ENCODE data around the gene CCNA2.

The CCNA2 gene

DNA sequence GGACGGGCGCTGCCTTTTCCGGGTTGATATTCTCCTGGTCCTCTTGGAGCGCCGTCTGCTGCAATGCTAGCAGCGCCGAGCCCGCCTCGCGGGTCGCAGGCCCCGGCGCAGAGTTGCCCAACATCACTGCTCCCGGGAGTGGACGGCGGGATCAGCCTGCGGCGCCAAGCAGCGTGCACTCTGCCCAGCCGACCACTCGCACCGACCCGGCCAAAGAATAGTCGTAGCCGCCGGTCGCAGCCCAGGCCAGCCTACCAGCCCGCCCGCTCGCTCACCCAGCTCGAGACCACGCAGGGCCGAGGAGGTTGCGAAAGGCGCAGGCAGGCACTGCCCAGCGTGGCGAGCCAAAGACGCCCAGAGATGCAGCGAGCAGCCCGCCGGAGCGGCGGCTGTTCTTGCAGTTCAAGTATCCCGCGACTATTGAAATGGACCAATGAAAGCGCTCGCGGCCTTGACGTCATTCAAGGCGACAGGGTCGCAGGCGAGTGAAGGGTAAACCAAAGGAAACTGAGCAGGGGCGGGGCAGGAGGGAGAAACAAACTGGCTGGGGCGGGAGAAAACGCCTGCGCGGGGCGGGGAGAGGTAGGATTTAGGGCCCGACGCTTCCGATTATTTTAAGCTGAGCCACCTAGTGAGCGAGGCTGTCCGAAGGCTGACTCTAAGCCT, at the start of gene CCNA2:
TSS of gene CCNA2 (minus strand) at position 379 of the 666 bp plus-strand sequence. CDS start at position 124, 255 bp downstream.
- peak; percentile 99 for DNase-seq

DNA sequence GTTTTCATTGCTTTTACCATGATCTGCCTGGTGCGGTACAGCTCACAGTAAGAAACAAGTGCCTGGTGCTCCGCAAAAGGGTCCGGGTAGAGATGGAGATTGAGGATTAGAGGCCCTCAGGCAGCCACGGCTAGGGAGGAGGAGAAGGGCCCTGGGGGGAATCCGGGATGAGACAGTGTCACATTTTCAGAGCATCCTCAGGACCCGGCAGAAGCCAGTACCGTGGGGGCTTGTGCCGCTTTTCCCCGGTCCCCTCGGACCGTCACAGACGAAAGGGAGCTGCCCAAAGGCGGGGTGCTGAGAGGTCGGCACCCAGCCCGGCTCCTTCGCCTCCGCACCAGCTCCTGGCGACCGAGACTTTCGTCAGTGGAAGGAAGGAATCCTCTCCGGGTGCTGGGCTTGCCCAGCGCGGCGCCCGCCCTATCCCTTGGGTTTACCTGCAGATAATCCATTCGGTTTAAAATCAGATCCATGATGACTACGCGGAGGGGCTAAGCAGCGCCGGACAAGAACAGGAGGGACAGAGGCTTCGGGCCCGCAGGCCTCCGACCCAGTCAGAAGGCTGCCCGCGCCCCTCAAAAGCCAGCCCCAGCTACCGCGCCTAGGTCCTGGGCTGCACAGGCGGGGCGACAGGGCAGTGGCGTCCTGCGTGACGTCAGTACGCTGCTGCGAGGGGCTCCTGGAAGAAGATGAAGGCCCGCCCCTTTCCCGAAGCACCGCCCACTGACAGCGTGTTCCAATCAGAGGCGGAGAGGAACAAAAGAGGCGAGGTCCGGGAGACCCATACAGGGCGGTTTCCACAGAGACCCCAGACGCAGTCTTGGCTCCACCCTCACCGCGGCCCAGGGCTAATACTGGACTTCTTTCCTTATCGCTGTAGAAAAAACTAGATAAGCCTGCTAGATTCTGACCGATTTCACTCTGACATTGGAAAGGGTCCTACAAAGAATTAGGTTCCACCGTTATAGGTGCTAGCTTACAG, 46.4 kb upstream of the CCNA2 start, which contains the start of gene BBS7:
TSS of gene BBS7 (minus strand) at position 634 of the 982 bp plus-strand sequence. CDS start at position 473, 161 bp downstream.
- peak; percentile 98 for DNase-seq

DNA sequence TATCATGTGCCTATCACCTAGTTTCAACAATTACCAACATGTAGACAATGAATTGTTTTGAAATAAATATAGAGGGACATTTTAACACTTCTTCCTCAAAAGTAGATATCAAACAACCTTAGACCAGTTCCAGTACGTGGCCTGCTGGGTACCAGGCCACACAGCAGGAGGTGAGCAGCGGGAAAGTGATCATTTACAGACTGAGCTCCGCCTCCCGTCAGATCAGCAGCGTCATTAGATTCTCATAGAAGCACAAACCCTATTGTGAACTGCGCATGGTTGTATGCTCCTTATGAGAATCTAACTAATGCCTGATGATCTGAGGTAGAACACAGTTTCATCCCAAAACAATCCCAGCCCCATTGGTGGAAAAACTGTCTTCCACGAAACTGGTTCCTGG, 40.1 kb upstream of the CCNA2 start:
- DNase-seq, result peak; percentile 9

DNA sequence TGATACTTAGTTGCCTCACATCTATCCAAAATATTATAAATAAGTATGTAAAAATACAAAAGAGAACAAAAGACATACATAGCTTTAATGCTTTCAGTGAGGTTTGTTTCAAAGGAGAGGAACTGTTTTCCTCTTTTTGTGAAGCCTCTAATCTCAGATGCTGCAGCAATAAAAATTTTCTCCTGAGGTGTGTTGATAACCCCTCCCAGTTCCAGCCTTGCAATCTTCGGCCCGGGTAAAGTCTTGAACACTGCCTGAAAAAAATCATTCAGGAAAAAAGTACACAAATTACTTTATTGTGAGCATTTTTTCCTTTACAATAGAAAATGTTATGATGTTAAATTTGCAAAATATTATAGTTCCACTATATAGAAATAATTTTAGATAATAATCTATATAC, 37.7 kb upstream of the CCNA2 start:
- no peak for DNase-seq

DNA sequence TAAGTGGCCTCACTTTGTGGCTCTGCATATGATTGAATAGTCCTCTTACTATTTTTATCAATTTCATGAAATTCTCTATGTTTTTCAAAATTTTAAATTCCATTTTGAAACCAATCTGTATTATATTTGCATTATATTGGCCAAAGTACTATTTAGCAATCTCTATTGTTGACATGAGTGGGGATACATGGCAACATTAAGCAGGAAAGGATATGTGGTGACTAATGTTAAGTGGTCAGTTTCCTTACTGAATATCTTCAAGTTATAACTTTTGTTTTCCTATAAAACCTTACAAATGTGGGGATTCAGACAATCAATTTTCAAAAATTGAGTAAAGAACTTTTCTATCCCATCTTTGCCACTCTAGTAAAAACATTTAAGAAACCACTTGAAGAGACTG, 36.4 kb upstream of the CCNA2 start:
- DNase-seq, result no peak

DNA sequence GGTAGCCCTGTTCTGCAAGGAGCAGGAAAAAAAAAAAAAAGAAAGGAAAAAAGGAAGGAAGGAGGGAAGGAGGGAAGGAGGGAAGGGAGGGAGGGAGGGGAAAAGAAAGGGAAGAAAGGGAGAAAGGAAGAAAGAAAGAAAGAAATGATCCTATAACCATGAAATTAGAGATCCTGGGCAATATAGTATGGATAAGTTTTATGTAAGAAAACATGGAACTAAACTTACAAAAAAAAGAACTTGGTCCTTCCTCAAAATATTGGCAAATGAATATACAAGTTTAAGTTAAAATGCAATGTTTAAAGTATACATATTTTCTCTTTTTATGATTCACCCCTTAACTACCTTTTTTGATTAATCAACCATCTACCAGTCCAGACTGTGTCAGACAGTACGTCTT, 27.7 kb upstream of the CCNA2 start:
- no peak for DNase-seq

GRCh38 chr4:121846662-121847061, 23.0 kb upstream of the CCNA2 start:
- no peak for DNase-seq

GRCh38 chr4:121842862-121843261, 19.2 kb upstream of the CCNA2 start:
- DNase-seq, result no peak

DNA sequence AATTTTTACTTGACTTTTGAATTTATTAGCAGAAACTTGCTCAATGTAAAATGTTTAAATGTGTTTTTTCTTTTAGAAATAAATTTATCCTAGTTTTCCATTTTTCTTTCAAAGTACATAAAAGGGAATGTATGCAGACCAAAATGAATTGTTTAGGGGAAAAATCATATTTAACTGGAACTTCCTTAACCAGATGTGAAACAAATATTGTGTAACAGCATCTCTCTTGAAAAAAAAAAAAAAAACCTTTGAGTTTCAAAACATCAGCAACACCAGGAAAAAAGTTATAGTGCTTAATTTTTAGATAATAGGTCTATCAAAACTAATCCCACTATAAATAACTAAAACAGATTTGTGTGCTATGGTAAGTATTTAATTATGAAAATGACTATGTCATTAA, 14.5 kb upstream of the CCNA2 start:
- no peak for DNase-seq

GRCh38 chr4:121829511-121829910, 5.8 kb upstream of the CCNA2 start:
- DNase-seq, result no peak

DNA sequence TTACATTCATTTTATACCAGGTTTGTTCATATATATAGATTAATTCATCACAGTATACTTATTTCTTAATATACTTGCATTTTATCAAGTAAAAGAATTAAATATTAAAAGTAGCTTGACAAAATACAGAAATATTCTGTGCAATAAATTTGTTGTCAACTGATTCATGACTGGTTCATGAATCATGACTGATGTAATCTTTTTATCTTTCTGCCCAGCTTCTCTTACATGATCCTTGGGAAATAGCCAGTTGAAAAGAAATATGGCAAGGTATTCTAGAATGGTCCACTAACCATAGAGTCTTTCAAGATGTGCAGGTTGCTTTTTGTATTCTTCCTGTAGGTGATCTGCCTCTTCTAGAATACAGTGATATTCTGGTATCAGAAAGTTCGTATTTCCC, 4.2 kb upstream of the CCNA2 start:
- no peak for DNase-seq

DNA sequence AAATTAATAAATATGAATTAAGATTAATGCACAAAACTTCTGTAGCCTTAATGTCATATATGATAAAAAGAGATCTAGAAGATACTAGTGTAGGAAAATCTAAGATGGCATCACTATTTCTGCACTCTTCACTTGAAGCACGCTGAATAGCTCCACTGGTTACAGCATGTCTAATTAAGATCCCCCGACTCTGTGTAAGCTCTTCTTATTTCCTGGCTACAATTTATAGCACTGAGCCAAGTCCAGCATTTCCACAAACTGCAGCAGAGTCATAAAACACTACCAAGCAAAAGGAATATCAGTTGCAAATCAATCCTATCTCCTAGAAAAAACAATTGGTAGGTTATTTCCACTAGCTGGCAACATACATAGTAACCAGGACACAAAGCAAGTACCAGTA, 1.3 kb upstream of the CCNA2 start:
- peak; percentile 52 for DNase-seq

DNA sequence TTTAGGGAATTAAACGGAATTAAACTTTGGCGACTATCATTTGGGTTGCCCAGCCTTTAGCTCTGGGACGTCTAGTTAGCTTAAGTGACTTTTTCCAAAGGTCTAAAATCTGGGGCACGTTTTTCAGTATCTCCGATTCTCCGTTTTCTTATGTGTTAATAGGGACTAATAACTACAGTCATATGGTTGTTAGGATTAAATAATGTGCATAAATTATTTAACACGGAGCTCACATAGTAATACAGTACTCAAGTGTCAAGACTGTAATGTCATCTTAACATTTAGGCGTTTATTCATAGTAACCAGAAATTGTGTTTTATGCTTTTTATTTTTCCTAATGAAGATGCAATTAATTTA, 466 bp upstream of the CCNA2 start:
- DNase-seq, result no peak

DNA sequence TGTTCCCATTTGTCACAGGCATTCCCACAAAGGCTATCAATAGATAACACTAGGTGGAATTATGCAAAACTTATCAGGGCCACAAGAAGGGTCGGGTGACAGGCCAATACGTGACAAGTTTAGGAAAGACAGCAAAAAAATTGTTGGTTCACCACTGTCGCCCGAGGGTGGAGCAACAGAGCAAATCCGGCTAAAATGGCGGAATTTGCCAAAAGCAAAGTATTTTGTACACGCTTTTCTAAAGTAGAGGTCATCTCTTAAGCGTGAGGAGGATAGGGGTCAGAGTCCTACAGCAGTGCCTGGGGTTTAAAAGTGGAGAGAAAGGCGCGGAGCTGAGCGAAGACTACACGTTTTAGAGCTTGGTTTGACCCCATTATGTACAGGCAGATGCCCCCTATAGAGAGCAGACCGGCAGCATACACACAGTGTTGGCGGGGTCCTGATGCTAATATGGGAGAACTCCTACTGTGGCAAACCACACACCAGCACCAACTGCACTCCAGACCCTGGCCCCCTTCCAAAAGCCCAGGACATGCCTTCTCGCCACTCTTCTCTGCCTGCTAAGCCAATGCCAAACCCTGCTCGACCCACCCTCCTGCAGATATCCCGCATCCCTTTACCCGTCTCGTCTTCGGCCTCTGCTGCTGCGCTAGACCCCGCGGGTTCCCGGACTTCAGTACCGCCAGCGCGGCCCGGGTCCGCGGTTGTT, 733 bp downstream of the CCNA2 start:
- peak; percentile 51 for DNase-seq

DNA sequence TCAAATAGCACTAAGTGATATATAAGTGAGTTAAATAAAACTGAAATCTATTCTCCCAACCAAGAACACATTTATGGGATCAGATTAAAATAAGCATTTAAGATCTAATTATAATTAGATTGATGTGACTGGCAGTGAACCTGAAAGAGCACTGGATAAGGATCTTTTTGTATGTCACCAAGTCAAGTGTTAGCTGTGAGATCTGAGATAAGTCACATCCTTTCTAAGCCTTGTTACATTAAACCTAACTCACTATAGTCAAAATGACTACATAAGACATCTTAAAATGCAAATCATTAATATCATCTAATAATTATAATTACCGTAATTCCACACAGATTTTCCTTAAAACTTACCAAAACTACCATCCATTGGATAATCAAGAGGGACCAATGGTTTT, 1.6 kb downstream of the CCNA2 start:
- no peak for DNase-seq

DNA sequence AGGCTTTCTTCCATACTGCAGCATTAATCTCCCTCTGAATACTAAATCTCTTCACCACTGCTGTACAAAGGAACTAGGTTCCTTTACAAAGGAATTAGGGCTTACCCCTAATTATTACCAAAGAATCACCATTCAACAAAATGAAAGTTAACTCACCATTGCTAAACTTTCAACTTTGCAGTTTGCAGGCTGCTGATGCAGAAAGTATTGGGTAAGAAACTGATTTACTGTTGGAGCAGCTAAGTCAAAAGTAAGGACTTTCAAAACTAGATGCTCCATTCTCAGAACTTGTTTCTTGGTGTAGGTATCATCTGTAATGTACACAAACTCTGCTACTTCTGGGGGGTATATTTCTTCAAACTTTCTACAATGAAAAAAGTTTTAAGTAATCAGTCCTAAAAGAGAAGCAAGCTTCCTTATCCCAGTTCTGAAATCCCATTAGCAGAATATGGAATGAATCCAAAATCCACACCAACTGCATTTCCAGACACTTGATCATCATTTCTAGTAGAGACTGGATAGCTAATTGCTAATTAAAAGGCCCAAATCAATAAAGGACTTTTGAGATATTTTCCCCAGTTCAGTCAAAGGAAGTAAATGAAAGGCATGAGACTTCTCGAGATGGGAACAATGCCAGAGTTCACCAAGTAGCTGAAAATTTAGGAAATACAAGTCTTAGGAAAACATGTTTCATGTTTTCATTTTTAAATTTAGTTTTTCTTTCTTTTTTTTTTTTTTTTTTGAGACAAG, 4.3 kb downstream of the CCNA2 start:
- no peak for DNase-seq

DNA sequence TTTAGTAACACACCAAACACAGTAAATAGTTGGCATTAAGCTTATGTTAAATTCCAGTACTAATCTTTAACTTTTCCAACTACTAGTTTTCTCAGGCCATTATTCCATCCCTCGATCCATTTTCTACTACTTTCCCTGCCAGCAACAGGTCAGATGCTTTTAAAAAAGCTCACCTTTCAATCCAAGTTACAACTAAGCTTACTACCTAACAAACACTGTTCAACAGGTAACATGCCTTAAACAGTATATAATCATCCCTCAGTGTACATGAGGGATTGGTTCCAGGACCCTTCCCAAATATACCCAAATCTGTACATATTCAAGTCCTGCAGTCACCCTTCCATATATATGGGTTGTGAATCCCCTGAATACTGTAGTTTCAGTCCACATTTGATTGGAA, 5.5 kb downstream of the CCNA2 start:
- no peak for DNase-seq

DNA sequence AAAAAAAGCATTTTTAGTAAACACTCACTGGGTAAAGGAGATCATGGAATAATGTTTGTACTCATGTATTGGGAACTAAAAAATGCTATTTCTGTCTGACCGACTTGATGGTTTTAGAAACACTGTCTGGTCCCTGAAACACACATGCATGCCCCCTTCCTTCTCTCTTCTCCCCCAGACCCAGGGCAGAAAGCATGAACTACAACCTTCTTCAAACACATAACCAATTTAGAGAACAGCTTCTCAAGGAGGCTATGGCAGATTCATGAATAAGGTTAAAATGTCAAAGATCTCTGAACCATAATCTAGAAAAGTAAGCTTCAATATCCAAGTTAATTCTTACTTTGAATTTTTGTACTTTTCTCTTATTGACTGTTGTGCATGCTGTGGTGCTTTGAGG, 6.0 kb downstream of the CCNA2 start:
- no peak for DNase-seq

- DNase-seq, result no peak
Observed at GRCh38 chr4:121817006-121817405, 6.7 kb downstream of the CCNA2 start.

GRCh38 chr4:121814756-121815155, 8.9 kb downstream of the CCNA2 start:
- no peak for DNase-seq

DNA sequence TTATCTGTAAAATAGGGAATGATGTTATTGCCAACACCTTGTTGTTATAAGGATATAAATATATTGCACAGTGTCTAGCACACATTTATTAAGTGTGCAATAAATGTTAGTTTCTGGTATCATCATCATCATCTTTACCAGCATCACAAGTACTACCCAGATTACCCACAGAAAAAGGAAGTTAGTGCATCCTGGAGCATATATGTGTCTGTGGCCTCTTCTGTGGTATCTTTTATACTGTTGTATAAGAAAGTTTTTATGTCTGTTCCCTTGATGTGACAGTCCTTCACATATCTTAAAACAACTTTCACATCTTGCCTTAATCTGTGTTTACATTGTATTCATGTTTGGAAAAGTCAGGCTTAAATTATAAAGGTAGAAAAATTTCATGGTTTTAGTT, 12.6 kb downstream of the CCNA2 start:
- DNase-seq, result no peak

- DNase-seq, result no peak
Observed at GRCh38 chr4:121806411-121806810, 17.3 kb downstream of the CCNA2 start.

GRCh38 chr4:121801715-121802075, 22.0 kb downstream of the CCNA2 start:
- no peak for DNase-seq

Data from NCI-H82 (cell line).